MCF 10A (cell line): Measurements from ENCODE around the gene HS6ST3. TPM values are rescaled to one million over a fixed set of nuclear protein-coding genes. Genes with fewer than 3 reads are reported as not detected.
A peak's percentile ranks its signal among the peaks of the same experiment; 100 is the strongest.

Experiments used
- BruUV-seq: library from RNA; stranded (reverse); fragments of 400-500 nt; replicated peaks from 2 replicates; lab custom pipeline; 2021; lab: Mats Ljungman, UMichigan
- CTCF ChIA-PET: fragments of 300-600 bp; sonication (Branson Sonifier 250); formaldehyde crosslinking; extraction: SDS; loops from one replicate; lab custom pipeline; 2021; ENCODE audit warnings: antibody characterized with exemption, inconsistent platforms; lab: Yijun Ruan, JAX
- POLR2A ChIA-PET: fragments of 300-600, 350-650 bp; sonication (Branson Sonifier 250); formaldehyde crosslinking; extraction: SDS; loops from one replicate; lab custom pipeline; 2020; ENCODE audit warnings: antibody characterized with exemption, inconsistent platforms; lab: Yijun Ruan, JAX
- DNase-seq: peaks from one replicate; pipeline ENCODE4 v3.0.0-alpha.2; 2018; ENCODE audit not compliant: unreplicated experiment
- H3K27ac Mint-ChIP-seq: one replicate; pipeline ENCODE4 v1.8.0; 2022; ENCODE audit warnings: mild to moderate bottlenecking, low read depth, mixed read lengths; ENCODE audit not compliant: unreplicated experiment
- H3K27me3 Mint-ChIP-seq: one replicate; pipeline ENCODE4 v1.8.0; 2022; ENCODE audit warnings: mixed read lengths; ENCODE audit not compliant: insufficient read depth, unreplicated experiment
- H3K36me3 Mint-ChIP-seq: one replicate; pipeline ENCODE4 v1.8.0; 2022; ENCODE audit warnings: mild to moderate bottlenecking, moderate library complexity, mixed read lengths; ENCODE audit not compliant: insufficient read depth, unreplicated experiment
- H3K4me1 Mint-ChIP-seq: one replicate; pipeline ENCODE4 v1.8.0; 2022; ENCODE audit warnings: mixed read lengths; ENCODE audit not compliant: insufficient read depth, unreplicated experiment
- H3K4me3 Mint-ChIP-seq: one replicate; pipeline ENCODE4 v1.8.0; 2022; ENCODE audit warnings: mild to moderate bottlenecking, moderate library complexity, mixed read lengths; ENCODE audit not compliant: unreplicated experiment
- H3K9me3 Mint-ChIP-seq: one replicate; pipeline ENCODE4 v1.8.0; 2022; ENCODE audit warnings: mixed read lengths; ENCODE audit not compliant: unreplicated experiment
- CTCF ChIP-seq: fragments of 200-600 bp; IDR thresholded peaks from one replicate; pipeline ENCODE4 v1.8.0; 2022; ENCODE audit warnings: antibody characterized with exemption, mild to moderate bottlenecking; ENCODE audit not compliant: unreplicated experiment
- intact Hi-C: fragments of 100-400 bp; cut with micrococcal nuclease; formaldehyde crosslinking; loops from 2 replicates; pipeline ENCODE4 v1.14.1; 2022
- total RNA-seq: library from RNA; stranded (reverse); gene quantifications from 2 replicates; pipeline ENCODE4 v1.2.3, GENCODE V29; 2022

Gene HS6ST3
- total RNA-seq, 1 experiment from 2014 or later = 0.09 TPM

- BruUV-seq = no TSS peak
- H3K27me3 Mint-ChIP-seq = peaks cover 48% of the 10 kb centered on the region
- no peak for DNase-seq
- no peaks in the 10 kb centered on the region for H3K36me3 Mint-ChIP-seq
- no peak for TF ChIP-seq CTCF
- intact Hi-C loops = no loop called here
- H3K9me3 Mint-ChIP-seq = no peaks in the 10 kb centered on the region
- CTCF ChIA-PET = interaction anchor here (0.7 to 1.2 kb wide), 2 partner anchors 14 to 97 kb away, joined by 3 to 4 read pairs; no protein-coding TSS in a partner anchor
- peak overlapping the region; percentile 70 for H3K4me3 Mint-ChIP-seq
- POLR2A ChIA-PET = interaction anchor here (2.7 kb wide), 1 partner anchor 36 kb away, joined by 11 read pairs; the partner anchor contains the start of gene UGGT2
- no peak overlapping the region for H3K27ac Mint-ChIP-seq
- H3K4me1 Mint-ChIP-seq = no peaks in the 10 kb centered on the region
Observed at GRCh38 chr13:96089139-96089538, 768 bp upstream of the HS6ST3 start.

GRCh38 chr13:96090240-96091101 is 564 bp downstream of the HS6ST3 start:
- H3K36me3 Mint-ChIP-seq = no peaks in the 10 kb centered on the region
- POLR2A ChIA-PET = no interaction called here
- peaks cover 48% of the 10 kb centered on the region for H3K27me3 Mint-ChIP-seq
- no peaks in the 10 kb centered on the region for H3K4me1 Mint-ChIP-seq
- DNase-seq = no peak
- intact Hi-C loops = no loop called here
- H3K4me3 Mint-ChIP-seq = peak overlapping the region; percentile 70
- no peaks in the 10 kb centered on the region for H3K9me3 Mint-ChIP-seq
- no TSS peak for BruUV-seq
- CTCF ChIA-PET = interaction anchor here (0.5 to 0.8 kb wide), 2 partner anchors 71 to 257 kb away, joined by 3 read pairs; no protein-coding TSS in a partner anchor
- no peak overlapping the region for H3K27ac Mint-ChIP-seq
- TF ChIP-seq CTCF = no peak

- TF ChIP-seq CTCF = no peak
- Mint-ChIP-seq H3K27ac (no peak overlapping the region), H3K27me3 (peaks cover 48% of the 10 kb centered on the region), H3K4me3 (peak overlapping the region; percentile 35), H3K36me3 (no peaks in the 10 kb centered on the region), H3K4me1 (no peaks in the 10 kb centered on the region), H3K9me3 (no peaks in the 10 kb centered on the region)
- ChIA-PET CTCF (interaction anchor here (0.8 kb wide), 1 partner anchor 1191 kb away, joined by 4 read pairs; no protein-coding TSS in a partner anchor), POLR2A (no interaction called here)
- DNase-seq = no peak
- intact Hi-C loops = no loop called here
- BruUV-seq = no TSS peak
Observed at GRCh38 chr13:96091164-96092117, 1.5 kb downstream of the HS6ST3 start.
